ENCODE results near the gene GALNTL6. TPM values are rescaled to one million over a fixed set of nuclear protein-coding genes. Genes with fewer than 3 reads are reported as not detected.

Gene GALNTL6
- total RNA-seq, 1 experiment from 2014 or later = not detected

- Histone ChIP-seq H3K14ac (ENCODE audit: insufficient read depth, low read length) (no peak overlapping the region), H3K23ac (ENCODE audit: insufficient read length, low read depth, low read length) (no peak overlapping the region), H3K18ac (ENCODE audit: insufficient read length, low read depth, low read length) (no peak overlapping the region), H2BK120ac (ENCODE audit: low read depth, low read length, poor library complexity, severe bottlenecking) (no peak overlapping the region), H2BK12ac (ENCODE audit: insufficient read length, low read depth, low read length) (no peak overlapping the region), H3T11ph (ENCODE audit: low read length) (no peak overlapping the region), H3K9me3 (ENCODE audit: control insufficient read depth, low read depth, low read length) (no peaks in the 10 kb centered on the region), H2BK20ac (ENCODE audit: low read depth, low read length, poor library complexity, severe bottlenecking) (no peak overlapping the region), H3K27ac (ENCODE audit: insufficient read length, low read depth, low read length) (no peak overlapping the region), H3K9ac (ENCODE audit: extremely low read depth, insufficient read length, low read length) (no peak overlapping the region), H4K91ac (ENCODE audit: insufficient read length, low read depth, low read length) (no peak overlapping the region), H2AFZ (ENCODE audit: low read length) (no peak overlapping the region), H2BK15ac (ENCODE audit: low read depth, low read length) (no peak overlapping the region), H3K4me1 (ENCODE audit: insufficient read depth, low read length) (no peaks in the 10 kb centered on the region), H3K4me2 (ENCODE audit: insufficient read depth, insufficient read length, low read length) (no peak overlapping the region), H3K23me2 (ENCODE audit: insufficient read length, low read depth, low read length, poor library complexity, severe bottlenecking) (no peaks in the 10 kb centered on the region), H2AK5ac (ENCODE audit: insufficient read length, low read length) (no peak overlapping the region), H3K56ac (ENCODE audit: insufficient read length, low read depth, low read length) (no peak overlapping the region), H3K79me2 (ENCODE audit: insufficient read depth, low read length) (no peaks in the 10 kb centered on the region), H2BK5ac (ENCODE audit: insufficient read length, low read length) (no peak overlapping the region), H4K8ac (replicated peaks; ENCODE audit: insufficient read length, low read depth, low read length) (no peak overlapping the region), H4K5ac (ENCODE audit: insufficient read length, low read depth, low read length) (no peak overlapping the region), H4K20me1 (ENCODE audit: control insufficient read depth, insufficient read depth, insufficient read length) (no peaks in the 10 kb centered on the region), H3K4ac (ENCODE audit: low read depth, low read length) (no peak overlapping the region), H3K79me1 (ENCODE audit: insufficient read depth, low read depth, low read length, poor library complexity, severe bottlenecking) (no peaks in the 10 kb centered on the region), H3K27me3 (ENCODE audit: insufficient read depth, low read length) (no peaks in the 10 kb centered on the region)
- H3K4me1 Mint-ChIP-seq = no peaks in the 10 kb centered on the region
- no peak for DNase-seq
- H3K9me3 Mint-ChIP-seq = no peaks in the 10 kb centered on the region
- H3K27ac Mint-ChIP-seq = 0 out of 7 replicates have a peak overlapping the region, but pooled peaks of 1 of the 3 experiments have one; percentile 47
- TF ChIP-seq CTCF (conservative IDR thresholded peaks at IDR 0.05) = no peak
- no peak overlapping the region for H3K4me3 Mint-ChIP-seq
- H3K27me3 Mint-ChIP-seq (ENCODE audit: low read depth) = no peaks in the 10 kb centered on the region
- peaks cover 0 to 1% (median 0%) of the 10 kb centered on the region in 3 experiments; a peak in 1 of 7 replicates for H3K36me3 Mint-ChIP-seq (ENCODE audit: insufficient read depth in 1 of 3, low read depth in 3 of 3)
These were observed 296.3 kb downstream of the GALNTL6 start for GRCh38 chr4:172109466-172109865.
